Activated CD8-positive, alpha-beta memory T cell treated with anti-CD3 and anti-CD28 coated beads, Interleukin-2, amount 50 U/mL, for 1 hour (primary cell): ENCODE results near the gene METTL4.

Source experiments
- DNase-seq: peaks from one replicate; pipeline ENCODE4 v3.0.0-alpha.2; 2020; ENCODE audit errors: extremely low read depth

The METTL4 gene

DNA sequence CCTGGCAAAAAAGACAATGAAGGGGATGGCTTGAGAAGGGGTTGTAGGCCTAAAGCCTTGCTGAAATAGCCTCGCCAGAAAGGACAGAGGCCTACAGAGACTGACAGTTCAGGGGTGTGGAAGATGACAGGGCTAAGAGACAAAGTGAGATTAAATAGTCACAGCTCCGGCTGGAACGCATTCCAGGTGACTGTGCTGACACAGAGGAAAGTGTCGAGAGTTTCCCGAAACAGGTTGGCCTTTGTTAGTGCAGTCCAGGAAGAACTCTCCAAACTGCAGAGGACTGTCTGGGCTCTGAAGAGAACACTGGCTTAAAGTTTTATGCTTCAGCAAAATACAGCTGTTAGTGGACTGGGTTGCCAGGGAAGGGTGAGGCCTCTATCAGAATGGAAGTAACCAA, 52.8 kb downstream of the METTL4 start:
- DNase-seq, result no peak

DNA sequence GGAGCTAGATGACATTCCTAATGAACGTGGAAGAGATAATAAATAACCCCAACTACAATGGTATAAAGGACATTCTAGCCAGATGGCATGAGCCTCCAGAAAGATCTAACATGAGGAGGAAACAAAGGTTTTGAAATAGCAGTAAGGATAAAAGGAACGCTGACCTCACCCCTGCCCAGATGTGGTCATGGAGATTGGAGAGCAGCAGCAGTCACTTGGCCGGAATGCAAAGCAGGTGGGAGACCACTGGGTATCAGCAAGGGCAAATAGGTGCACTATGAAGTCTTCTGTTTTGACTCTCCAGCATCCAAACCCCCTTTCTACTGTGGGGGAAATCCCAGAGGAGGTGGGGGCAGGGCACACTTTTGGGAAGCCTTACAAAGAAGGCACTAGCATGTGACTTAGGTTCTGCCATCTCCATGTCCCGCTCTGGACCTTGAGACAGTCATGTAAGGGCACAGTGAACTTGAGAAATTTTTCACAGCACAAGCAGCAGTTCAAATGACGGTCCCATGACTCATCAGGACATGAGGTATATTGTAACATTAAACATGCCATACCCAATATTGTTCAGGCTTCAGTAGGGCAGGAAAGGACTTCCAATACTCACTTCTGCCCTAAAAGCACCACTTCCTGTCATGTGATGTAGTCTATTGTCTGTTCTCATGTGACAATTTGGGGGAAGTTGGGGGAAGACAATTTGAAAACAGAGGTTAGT, 55.2 kb downstream of the METTL4 start:
- no peak for DNase-seq

DNA sequence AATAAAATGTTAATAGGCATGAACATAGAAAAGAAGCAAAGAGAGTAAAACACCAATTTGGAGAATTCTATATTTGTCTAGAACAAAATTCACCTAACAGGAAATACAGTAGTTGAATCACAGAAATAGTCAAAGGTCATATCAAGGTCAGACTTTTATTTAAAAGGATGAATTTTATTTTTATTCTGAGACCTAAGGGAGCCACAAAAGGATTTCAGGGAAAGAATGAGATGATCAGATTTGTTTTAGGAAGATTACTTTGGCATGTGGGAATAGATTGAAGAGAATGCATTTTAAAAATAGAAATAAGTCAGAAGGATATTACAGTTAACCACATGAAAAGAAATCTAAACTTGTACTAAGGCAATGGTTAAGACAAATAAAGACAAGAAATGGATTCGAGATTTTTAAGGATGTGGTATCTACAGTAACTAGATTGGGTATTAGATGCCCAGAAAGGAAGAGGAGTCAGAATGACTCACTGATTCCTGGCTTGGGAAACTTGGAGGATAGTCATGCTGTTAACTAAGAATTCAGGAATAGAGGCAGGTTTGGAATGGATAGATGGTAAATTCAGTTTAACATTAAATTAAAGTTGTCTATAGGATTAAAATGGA, 56.0 kb downstream of the METTL4 start:
- no peak for DNase-seq

DNA sequence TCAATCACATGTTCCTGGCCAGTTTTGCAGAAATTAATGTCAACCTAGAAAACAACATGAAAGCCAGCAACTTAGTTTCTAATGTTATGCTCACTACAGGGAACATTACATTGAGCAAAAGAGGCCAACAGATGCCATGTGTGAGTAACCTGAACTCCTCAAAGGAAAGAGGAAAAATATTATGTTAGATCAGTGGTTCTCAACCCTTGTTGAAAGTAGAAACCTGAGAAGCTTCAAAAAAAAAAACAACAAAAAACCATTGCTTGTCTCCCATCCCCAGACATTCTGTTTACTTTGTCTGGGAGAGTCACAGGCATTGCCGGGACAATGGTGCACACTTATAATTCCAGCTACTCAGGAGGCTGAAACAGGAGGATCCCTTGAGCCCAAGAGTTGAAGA, 57.7 kb downstream of the METTL4 start:
- DNase-seq, result no peak

DNA sequence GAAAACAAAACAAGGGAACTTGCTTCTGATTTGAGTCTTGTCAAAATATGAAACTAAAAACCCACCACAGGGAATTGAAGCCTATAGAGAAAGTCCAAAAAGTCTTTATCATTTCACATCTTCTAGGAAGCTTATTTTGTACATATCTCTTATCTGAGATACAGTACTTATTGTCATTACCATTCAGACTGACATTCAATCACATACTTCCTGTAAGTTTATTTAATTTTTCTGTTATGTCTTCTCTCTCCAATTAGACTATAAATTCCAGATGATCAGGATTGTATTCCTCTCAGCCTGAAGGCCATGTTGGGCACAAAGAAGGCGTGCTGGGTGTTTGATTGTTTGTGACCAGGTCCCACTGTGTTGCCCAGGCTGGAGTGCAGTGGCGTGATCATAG, 59.2 kb downstream of the METTL4 start:
- DNase-seq, result no peak

DNA sequence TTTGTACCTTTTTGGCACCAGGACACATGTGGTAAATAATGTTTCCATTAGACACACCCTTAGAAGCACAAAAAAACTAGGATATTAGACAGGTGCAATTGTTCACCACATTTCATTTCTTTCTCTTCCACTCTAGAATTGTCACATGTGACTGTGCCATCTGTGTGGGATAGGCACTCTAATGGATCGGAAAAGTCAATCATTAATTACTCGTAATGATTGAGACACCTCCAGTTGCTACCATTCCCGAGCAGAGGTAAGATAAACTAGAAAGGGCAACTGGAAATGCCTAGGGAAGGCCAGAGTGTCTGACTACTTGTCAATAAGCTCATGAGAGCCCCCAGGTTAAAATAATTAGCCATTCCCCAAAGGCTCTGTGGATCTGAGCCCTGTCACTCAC, 59.9 kb downstream of the METTL4 start:
- DNase-seq, result no peak

DNA sequence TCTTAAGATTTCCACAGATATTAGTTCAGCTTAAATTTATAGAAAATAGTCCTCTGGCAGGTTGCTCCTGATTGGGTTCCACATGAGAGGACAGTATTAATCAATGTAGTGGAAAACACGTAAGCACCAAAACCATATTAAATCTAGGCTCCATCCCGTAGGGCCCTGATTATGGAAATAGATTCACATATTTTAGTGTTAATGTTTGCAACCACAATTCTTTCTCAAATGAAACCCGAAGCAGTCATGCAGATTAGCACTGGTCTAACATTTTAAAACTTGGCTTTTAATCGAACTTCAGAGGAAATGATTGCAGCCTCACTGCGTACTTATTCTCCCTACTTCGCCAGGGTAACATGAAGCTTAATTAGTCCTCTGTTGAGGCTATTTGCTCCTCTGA, 60.9 kb downstream of the METTL4 start:
- no peak for DNase-seq

DNA sequence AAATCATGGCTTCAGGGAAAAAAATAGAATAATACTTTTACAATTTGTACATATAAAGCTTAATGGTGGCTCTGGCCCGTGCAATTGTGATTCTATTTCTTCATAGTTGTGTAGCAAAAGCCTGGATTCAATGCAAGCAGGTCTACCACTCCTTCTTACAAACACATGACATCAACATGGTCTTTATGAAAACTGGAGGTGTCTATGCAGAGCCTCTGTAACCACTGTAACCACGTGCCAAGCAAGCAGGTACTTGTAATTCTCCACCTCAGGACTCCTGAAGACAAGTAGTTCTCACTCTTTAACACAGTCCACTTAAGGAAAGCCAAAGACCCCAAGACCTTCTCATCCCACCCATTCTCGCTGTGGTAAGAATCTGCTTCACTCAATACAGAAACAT, 62.6 kb downstream of the METTL4 start:
- no peak for DNase-seq

DNA sequence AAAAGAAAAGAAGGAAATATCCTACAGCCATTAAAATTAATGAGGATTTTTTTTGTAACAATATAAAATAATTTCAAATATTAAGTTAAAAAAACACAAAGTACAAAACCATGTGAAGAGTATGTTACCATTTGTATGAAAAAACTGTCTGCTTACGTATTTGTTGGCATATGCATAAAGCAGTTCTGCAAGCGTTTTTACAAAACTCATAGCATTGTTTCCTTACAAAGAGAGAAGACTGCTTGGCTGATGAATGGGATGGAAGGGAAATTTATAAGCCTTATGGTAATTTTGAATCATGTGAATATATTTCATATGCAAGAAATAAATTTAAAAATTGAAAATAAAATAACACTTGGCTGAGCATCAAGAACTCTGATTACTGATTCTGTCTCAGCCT, 63.1 kb downstream of the METTL4 start:
- no peak for DNase-seq

DNA sequence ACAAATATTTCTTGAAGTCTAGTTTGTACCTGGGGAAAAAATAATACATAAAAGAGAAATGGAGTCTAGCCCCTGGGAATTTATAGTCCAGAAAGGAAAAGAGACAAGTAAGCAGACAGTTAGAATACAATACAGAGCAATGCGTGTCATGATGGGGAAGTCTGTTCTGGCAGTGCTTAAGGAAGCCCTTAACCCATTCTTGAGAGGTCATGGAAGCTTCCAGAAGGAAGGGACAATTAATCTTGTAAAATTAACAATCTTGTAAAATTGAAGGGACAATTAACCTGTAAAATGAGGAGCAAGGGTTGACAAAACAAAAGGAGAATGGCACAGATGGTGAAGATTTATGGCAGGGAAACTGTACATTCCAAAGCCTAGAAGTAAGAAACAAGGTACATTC, 66.7 kb downstream of the METTL4 start:
- DNase-seq, result no peak

DNA sequence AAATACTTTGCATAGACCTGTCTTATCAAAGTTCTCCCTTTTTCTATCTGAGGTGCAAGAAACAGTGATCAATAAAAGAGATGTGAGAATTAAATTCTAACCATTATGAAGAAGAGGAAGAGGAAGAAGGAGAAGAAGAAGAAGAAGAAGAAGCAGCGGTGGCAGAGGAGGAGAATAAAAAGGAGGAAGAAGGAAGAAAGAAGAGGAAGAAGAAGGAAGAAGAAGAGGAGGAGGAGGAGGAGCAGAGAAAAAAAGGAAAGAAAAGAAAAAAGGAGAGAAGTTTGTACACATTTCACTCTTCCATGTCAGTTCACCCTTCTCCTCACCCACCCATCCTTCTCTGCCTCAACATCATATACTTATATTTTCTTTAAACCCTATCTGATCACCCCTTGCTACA, 68.4 kb downstream of the METTL4 start:
- no peak for DNase-seq

DNA sequence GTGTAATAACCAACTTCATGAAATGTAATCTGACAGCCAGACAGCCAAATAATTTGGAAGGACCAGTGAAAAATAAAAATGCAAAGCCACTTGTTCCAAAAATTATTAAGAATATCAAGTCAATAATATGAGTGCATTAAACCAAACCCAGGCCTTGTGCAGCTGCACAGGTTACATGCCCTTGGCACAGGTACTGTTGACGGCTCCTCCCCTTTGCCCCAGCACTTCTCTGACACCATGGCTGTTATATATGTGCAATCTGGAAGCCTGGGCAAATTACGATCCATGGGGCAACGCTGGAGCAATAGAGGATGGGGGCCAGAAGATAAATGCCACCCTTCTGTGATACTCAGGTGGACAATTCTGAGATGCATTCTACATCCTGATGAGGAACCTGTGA, 68.9 kb downstream of the METTL4 start:
- no peak for DNase-seq

DNA sequence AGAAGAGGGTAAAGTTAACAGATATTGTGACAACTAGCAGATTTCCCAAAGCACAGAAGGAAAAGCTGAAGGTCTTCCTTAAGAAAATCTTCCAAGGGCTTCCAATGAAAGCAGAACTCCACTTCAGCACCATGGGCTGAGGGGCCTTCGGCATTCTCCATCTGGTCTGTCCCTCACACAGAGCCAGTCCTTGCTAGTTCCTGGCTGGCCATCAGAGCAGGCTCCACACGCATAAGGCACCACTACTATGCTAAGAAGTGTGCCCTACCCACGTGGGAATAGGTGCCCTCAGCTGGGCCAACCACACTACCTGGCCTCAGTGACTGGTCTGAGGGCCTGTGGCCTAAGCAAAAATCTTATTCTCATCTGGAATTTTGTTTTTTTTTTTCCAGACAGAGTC, 73.5 kb downstream of the METTL4 start:
- DNase-seq, result no peak

DNA sequence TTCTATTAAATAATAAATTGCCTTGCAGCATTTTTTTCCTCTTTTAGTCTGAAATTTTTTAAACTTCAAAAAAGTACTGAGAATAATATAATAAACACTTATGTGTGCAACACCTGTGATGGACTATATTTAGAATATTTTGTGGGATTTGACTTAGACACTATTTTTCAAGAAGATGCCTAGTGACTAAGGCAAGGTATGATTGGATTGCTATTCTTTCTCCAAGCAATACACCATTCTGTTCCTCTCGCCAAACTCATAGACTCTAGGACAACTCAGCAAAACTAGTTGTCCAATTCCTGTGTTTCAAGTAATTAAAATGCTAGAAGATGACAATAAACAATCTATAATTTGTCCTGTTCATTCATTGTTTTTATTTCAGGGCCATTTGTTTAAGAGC, 75.9 kb downstream of the METTL4 start:
- no peak for DNase-seq

DNA sequence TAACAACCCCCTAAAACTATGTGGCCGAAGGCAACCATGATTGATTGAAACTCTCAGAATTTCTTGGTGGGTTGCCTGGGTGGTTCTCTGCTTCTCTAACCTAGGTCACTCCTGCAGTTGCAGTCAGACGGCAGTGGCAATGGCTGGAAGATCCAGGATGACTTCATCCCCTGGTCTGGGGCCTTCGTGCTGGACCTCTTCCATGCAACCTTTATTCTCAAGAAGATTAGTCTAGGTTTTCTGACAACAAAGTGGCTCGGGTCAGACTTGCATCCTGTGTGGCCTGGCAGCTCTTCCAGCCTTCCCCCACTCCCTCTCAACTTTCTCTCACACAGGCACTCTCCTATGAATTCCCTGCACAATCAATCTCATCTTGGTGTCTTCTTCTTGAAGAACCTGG, 76.4 kb downstream of the METTL4 start:
- DNase-seq, result no peak
